ENCODE results near the gene TMEM107.

TMEM107 gene

DNA sequence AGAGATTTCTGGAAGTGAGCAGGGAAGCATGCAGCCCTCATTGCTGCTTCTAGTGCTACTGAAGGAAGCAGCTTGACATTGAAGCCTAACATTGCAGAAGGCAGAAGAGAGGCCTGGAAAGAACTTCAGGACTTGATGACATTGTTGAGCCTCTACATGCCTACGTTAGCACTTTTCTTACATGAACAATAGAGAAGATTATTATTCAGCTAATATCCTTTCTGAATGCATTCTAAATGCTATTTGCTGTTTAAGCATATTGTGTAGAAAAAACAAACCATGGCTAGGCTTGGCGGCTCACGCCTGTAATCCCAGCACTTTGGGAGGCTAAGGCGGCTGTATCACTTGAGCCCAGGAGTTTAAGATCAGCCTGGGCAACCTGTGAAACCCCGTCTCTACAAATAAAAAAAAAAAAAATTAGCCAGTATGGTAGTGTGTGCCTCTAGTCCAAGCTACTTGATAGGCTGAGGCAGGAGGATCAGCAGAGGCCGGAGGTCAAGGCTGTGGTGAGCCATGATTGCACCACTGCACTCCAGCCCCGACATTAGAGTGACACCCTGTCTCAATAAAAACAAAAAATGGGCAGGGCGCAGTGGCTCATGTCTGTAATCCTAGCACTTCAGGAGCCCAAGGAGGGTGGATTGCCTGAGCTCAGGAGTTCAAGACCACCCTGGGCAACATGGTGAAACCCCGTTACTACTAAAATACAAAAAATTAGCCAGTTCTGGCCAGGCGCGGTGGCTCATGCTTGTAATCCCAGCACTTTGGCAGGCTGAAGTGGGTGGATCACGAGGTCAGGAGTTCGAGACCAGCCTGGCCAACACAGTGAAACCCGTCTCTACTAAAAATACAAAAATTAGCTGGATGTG is 36.4 kb upstream of the TMEM107 start:
- H3K4me3 ChIP-seq (ENCODE audit: low read length in 2 of 2): no peak overlapping the region

DNA sequence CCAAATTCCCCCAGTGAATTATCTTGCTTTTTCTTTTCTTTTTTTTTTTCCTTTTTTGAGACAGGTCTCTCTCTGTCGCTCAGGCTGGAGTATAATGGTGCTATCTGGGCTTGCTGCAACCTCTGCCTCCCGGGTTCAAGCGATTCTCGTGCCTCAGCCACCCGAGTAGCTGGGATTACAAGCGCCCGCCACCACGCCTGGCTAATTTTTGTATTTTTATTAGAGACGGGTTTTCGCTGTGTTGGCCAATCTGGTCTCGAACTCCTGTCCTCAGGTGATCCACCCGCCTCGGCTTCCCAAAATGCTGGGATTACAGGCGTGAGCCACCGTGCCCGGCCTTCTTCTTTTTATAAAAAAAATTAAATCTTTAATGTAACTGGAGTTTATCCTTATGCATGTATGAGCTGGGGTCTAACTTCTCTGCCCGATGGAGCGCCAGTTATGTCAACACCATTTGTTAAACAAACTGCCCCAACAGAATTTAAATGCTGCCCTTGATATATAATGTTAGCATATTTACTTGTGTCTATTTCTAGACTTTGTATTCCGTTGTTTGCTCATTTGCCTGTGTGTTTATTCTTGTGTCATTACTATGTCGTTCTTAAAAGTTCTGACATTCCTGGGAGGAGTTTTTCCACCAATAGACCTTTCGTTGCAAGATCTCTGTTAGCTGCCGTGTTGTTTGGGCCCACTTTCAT is 34.7 kb upstream of the TMEM107 start:
- Histone ChIP-seq H3K9me3 (ENCODE audit: control insufficient read depth in 2 of 2, low read length in 2 of 2) (no peaks in the 10 kb centered on the region), H3K36me3 (ENCODE audit: control insufficient read depth in 2 of 2, insufficient read depth in 2 of 2, low read length in 2 of 2) (no peaks in the 10 kb centered on the region), H3K4me3 (ENCODE audit: low read length in 2 of 2) (peak overlapping the region; percentile 75 to 90), H3K4me1 (ENCODE audit: control insufficient read depth in 2 of 2, insufficient read depth in 2 of 2, low read length in 2 of 2) (peaks cover 9 to 11% of the 10 kb centered on the region in 2 donors), H3K27me3 (ENCODE audit: control insufficient read depth in 2 of 2, insufficient read depth in 2 of 2, low read length in 2 of 2) (no peaks in the 10 kb centered on the region), H3K27ac (ENCODE audit: low read depth in 2 of 2, low read length in 2 of 2) (peak overlapping the region; percentile 65 to 71), H3K9ac (ENCODE audit: low read depth in 1 of 2, low read length in 2 of 2) (peak overlapping the region; percentile 69 to 72)

More for the DNA sequence above, 36.4 kb upstream of the TMEM107 start:
- Histone ChIP-seq H3K27me3 (ENCODE audit: control insufficient read depth in 2 of 2, insufficient read depth in 2 of 2, low read length in 2 of 2) (no peaks in the 10 kb centered on the region), H3K36me3 (ENCODE audit: control insufficient read depth in 2 of 2, insufficient read depth in 2 of 2, low read length in 2 of 2) (no peaks in the 10 kb centered on the region), H3K9me3 (ENCODE audit: control insufficient read depth in 2 of 2, low read length in 2 of 2) (no peaks in the 10 kb centered on the region), H3K27ac (ENCODE audit: low read depth in 2 of 2, low read length in 2 of 2) (no peak overlapping the region), H3K4me1 (ENCODE audit: control insufficient read depth in 2 of 2, insufficient read depth in 2 of 2, low read length in 2 of 2) (peaks cover 9 to 11% of the 10 kb centered on the region in 2 donors), H3K9ac (ENCODE audit: low read depth in 1 of 2, low read length in 2 of 2) (no peak overlapping the region)

DNA sequence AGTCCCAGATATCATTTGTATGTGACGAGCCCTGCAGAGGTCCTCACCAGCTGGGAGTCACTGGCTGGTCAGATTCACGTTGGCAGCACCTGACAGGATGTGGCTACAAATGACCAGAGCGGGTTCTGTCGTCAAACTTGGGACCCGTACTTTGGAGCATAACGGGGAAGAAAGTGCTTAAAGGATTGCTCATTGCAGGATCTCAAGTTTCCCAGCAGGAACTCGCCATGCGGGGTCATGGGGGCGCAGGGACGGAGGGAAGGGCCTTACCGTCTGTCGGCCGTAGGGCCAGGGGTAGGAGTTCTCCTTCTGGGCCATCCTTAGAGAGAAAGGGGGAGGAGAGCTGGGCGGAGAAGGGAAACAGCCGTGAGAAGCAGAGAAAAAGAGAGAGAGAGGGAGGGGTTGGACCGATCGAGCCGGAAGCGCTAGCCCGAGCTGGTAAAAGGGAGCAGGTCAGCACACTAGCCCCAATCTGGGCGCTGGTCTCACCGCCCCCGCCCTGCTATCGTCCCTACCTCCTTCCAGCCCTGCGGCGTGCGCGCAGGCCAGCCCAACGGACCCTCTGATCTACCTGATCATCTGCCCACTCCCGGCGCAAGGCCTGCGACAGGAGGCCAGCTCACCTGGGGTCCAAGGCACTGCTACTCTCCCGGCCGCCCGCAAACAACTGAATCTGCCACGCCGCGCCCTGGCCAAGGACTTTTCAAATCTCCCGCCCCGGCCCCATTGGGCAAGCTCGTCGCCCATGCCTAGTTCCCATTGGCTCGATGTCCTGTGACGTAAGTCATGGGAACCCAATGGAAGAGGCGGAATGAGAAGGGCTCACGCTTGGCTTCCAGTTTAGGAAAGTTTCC is 34.0 kb upstream of the TMEM107 start, which contains the start of gene AURKB:
AURKB (minus strand) TSS at position 669 of the 854 bp plus-strand sequence; CDS start at position 318, 351 bp downstream.
- H3K36me3 ChIP-seq (ENCODE audit: control insufficient read depth in 2 of 2, insufficient read depth in 2 of 2, low read length in 2 of 2): no peaks in the 10 kb centered on the region

GRCh38 chr17:8206536-8206935 is 30.4 kb upstream of the TMEM107 start:
- H3K27ac ChIP-seq (ENCODE audit: low read depth in 2 of 2, low read length in 2 of 2): no peak overlapping the region
- no peak overlapping the region for H3K9ac ChIP-seq (ENCODE audit: low read depth in 1 of 2, low read length in 2 of 2)

More for the DNA sequence above, 34.0 kb upstream of the TMEM107 start, which contains the start of gene AURKB:
- peak within 1 kb of the TSS; percentile 69 to 72 for H3K9ac ChIP-seq (ENCODE audit: low read depth in 1 of 2, low read length in 2 of 2)
- peak within 1 kb of the TSS; percentile 75 to 90 for H3K4me3 ChIP-seq (ENCODE audit: low read length in 2 of 2)
- H3K27ac ChIP-seq (ENCODE audit: low read depth in 2 of 2, low read length in 2 of 2): peak within 1 kb of the TSS; percentile 65 to 71
- H3K4me1 ChIP-seq (ENCODE audit: control insufficient read depth in 2 of 2, insufficient read depth in 2 of 2, low read length in 2 of 2): peaks cover 9 to 11% of the 10 kb centered on the region in 2 donors
- H3K9me3 ChIP-seq (ENCODE audit: control insufficient read depth in 2 of 2, low read length in 2 of 2): no peaks in the 10 kb centered on the region
- no peaks in the 10 kb centered on the region for H3K27me3 ChIP-seq (ENCODE audit: control insufficient read depth in 2 of 2, insufficient read depth in 2 of 2, low read length in 2 of 2)

DNA sequence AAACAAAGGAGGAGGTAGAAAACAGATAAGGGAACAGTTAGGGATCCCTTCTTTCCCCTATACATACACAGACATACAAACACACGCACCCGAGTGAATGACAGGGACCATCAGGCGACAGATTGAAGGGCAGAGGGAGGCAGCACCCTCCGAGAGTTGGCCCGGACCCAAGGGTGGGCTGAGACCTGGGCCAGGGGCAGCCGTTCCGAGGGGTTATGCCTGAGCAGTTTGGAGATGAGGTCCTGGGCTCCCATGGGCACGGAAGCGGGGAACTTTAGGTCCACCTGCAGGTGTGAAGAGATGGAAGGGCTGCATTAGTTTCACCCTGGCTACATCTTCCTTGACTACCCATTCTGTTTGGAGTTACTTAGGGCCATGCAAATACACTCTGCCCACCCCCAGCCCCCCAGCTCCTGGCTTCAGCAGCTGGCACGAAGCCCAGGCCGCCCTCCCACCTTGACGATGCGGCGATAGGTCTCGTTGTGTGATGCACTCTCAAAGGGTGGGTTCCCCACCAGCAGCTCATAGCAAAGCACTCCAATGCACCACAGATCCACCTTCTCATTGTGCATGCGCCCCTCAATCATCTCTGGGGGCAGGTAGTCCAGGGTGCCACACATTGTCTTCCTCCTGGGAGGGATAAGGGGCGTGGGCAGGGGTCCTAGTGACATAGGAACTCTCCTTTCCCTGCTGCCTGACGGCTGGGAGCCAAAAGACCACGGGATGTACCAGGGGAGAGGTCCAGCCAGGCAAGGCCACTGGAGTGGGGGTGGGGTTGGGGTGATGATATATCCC is 28.8 kb upstream of the TMEM107 start:
- no peaks in the 10 kb centered on the region for H3K9me3 ChIP-seq (ENCODE audit: control insufficient read depth in 2 of 2, low read length in 2 of 2)
- no peak overlapping the region for H3K27ac ChIP-seq (ENCODE audit: low read depth in 2 of 2, low read length in 2 of 2)
- H3K9ac ChIP-seq (ENCODE audit: low read depth in 1 of 2, low read length in 2 of 2): no peak overlapping the region
- H3K36me3 ChIP-seq (ENCODE audit: control insufficient read depth in 2 of 2, insufficient read depth in 2 of 2, low read length in 2 of 2): no peaks in the 10 kb centered on the region
- peaks cover 3 to 5% of the 10 kb centered on the region in 2 donors for H3K4me1 ChIP-seq (ENCODE audit: control insufficient read depth in 2 of 2, insufficient read depth in 2 of 2, low read length in 2 of 2)
- no peaks in the 10 kb centered on the region for H3K27me3 ChIP-seq (ENCODE audit: control insufficient read depth in 2 of 2, insufficient read depth in 2 of 2, low read length in 2 of 2)
- H3K4me3 ChIP-seq (ENCODE audit: low read length in 2 of 2): no peak overlapping the region

More at GRCh38 chr17:8206536-8206935, 30.4 kb upstream of the TMEM107 start:
- Histone ChIP-seq H3K4me3 (ENCODE audit: low read length in 2 of 2) (no peak overlapping the region), H3K4me1 (ENCODE audit: control insufficient read depth in 2 of 2, insufficient read depth in 2 of 2, low read length in 2 of 2) (peaks cover 9 to 11% of the 10 kb centered on the region in 2 donors), H3K27me3 (ENCODE audit: control insufficient read depth in 2 of 2, insufficient read depth in 2 of 2, low read length in 2 of 2) (no peaks in the 10 kb centered on the region), H3K9me3 (ENCODE audit: control insufficient read depth in 2 of 2, low read length in 2 of 2) (no peaks in the 10 kb centered on the region), H3K36me3 (ENCODE audit: control insufficient read depth in 2 of 2, insufficient read depth in 2 of 2, low read length in 2 of 2) (no peaks in the 10 kb centered on the region)

- Histone ChIP-seq H3K4me3 (ENCODE audit: low read length in 2 of 2) (peak overlapping the region; percentile 67), H3K4me1 (ENCODE audit: control insufficient read depth in 2 of 2, insufficient read depth in 2 of 2, low read length in 2 of 2) (peaks cover 27 to 34% of the 10 kb centered on the region in 2 donors), H3K27ac (ENCODE audit: low read depth in 2 of 2, low read length in 2 of 2) (peak overlapping the region; percentile 77 to 87), H3K9ac (ENCODE audit: low read depth in 1 of 2, low read length in 2 of 2) (peak overlapping the region; percentile 38 to 63), H3K9me3 (ENCODE audit: control insufficient read depth in 2 of 2, low read length in 2 of 2) (no peaks in the 10 kb centered on the region), H3K36me3 (ENCODE audit: control insufficient read depth in 2 of 2, insufficient read depth in 2 of 2, low read length in 2 of 2) (no peaks in the 10 kb centered on the region), H3K27me3 (ENCODE audit: control insufficient read depth in 2 of 2, insufficient read depth in 2 of 2, low read length in 2 of 2) (no peaks in the 10 kb centered on the region)
Measured at GRCh38 chr17:8192070-8192815, 16.1 kb upstream of the TMEM107 start.

DNA sequence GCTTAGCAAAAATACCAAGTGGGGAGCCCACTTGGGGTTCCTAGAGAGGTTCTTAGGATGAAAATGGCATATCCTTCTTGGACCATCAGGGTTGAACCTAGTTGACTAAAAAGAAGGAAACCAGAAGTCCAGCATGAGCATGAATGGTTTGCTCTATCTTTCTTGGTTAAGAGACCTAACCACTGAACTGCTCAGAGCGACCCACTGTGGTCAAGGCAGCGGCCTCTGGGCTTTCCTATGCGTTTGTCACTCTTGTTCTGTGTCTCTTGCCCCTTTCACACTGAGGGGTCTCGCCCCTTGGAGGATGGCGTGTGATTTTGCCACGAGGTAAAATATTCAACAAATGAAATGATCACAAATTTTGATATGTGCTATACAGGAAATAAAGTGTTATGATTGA is 14.3 kb upstream of the TMEM107 start:
- peaks cover 40 to 46% of the 10 kb centered on the region in 2 donors for H3K4me1 ChIP-seq (ENCODE audit: control insufficient read depth in 2 of 2, insufficient read depth in 2 of 2, low read length in 2 of 2)
- H3K36me3 ChIP-seq (ENCODE audit: control insufficient read depth in 2 of 2, insufficient read depth in 2 of 2, low read length in 2 of 2): no peaks in the 10 kb centered on the region
- H3K27ac ChIP-seq (ENCODE audit: low read depth in 2 of 2, low read length in 2 of 2): peak overlapping the region; percentile 77 to 97
- peak overlapping the region; percentile 47 to 85 for H3K4me3 ChIP-seq (ENCODE audit: low read length in 2 of 2)
- no peaks in the 10 kb centered on the region for H3K9me3 ChIP-seq (ENCODE audit: control insufficient read depth in 2 of 2, low read length in 2 of 2)
- H3K27me3 ChIP-seq (ENCODE audit: control insufficient read depth in 2 of 2, insufficient read depth in 2 of 2, low read length in 2 of 2): no peaks in the 10 kb centered on the region
- peak overlapping the region in 1 of 2 donors; percentile 61 for H3K9ac ChIP-seq (ENCODE audit: low read depth in 1 of 2, low read length in 2 of 2)

- Histone ChIP-seq H3K36me3 (ENCODE audit: control insufficient read depth in 2 of 2, insufficient read depth in 2 of 2, low read length in 2 of 2) (no peaks in the 10 kb centered on the region), H3K4me3 (ENCODE audit: low read length in 2 of 2) (peak within 1 kb of the TSS; percentile 85 to 88), H3K27ac (ENCODE audit: low read depth in 2 of 2, low read length in 2 of 2) (peak within 1 kb of the TSS; percentile 93 to 97), H3K27me3 (ENCODE audit: control insufficient read depth in 2 of 2, insufficient read depth in 2 of 2, low read length in 2 of 2) (no peaks in the 10 kb centered on the region), H3K4me1 (ENCODE audit: control insufficient read depth in 2 of 2, insufficient read depth in 2 of 2, low read length in 2 of 2) (peaks cover 40 to 47% of the 10 kb centered on the region in 2 donors), H3K9ac (ENCODE audit: low read depth in 1 of 2, low read length in 2 of 2) (peak within 1 kb of the TSS; percentile 77 to 94), H3K9me3 (ENCODE audit: control insufficient read depth in 2 of 2, low read length in 2 of 2) (no peaks in the 10 kb centered on the region)
Measured at GRCh38 chr17:8189711-8190477, 13.7 kb upstream of the TMEM107 start, which contains the start of gene BORCS6. TSS of gene BORCS6 (minus strand) at chr17:8190180. CDS start at chr17:8190140, 40 bp downstream.

All from mucosa of rectum (tissue), 2 donors.